PFSK-1 (cell line): ENCODE results near the gene RSPH6A.

Experiments
- POLR2AphosphoS5 ChIP-seq: IDR thresholded peaks from 2 replicates; pipeline ENCODE4 v1.6.1; 2012; ENCODE audit warnings: low read depth, mild to moderate bottlenecking, control low read depth, low read length, moderate library complexity
- TAF1 ChIP-seq: IDR thresholded peaks from 2 replicates; pipeline ENCODE4 v1.6.1; 2012; ENCODE audit warnings: low read length, control low read depth, borderline replicate concordance; ENCODE audit not compliant: insufficient read depth

- TF ChIP-seq POLR2AphosphoS5 (no peak), TAF1 (no peak)
Measured at GRCh38 chr19:45766869-45767346, 48.2 kb downstream of the RSPH6A start.
